ENCODE measurements around the gene UNC119B. TPM values are rescaled to one million over a fixed set of nuclear protein-coding genes. Genes with fewer than 3 reads are reported as not detected.

Gene UNC119B
- total RNA-seq, 1 donor from 2014 or later, result 12.9 TPM

- H3K4me3 ChIP-seq (ENCODE audit: low read depth, low read length), result no peak overlapping the region
- no peak for DNase-seq (ENCODE audit: low read depth)
- FAIRE-seq, result no peak
- no peak for TF ChIP-seq CTCF (IDR thresholded peaks at IDR 0.05; ENCODE audit: insufficient read depth, low read length, severe bottlenecking)
- no peaks in the 10 kb centered on the region for H3K36me3 ChIP-seq (ENCODE audit: control insufficient read depth, insufficient read depth, low read length)
- no peaks in the 10 kb centered on the region for H3K27me3 ChIP-seq (ENCODE audit: control insufficient read depth, insufficient read depth, low read length)
These were observed 30.6 kb downstream of the UNC119B start for GRCh38 chr12:120740871-120741270.

- no peak overlapping the region for H3K4me3 ChIP-seq (ENCODE audit: low read depth, low read length)
- FAIRE-seq (no peak), DNase-seq (ENCODE audit: low read depth) (no peak)
- no peaks in the 10 kb centered on the region for H3K36me3 ChIP-seq (ENCODE audit: control insufficient read depth, insufficient read depth, low read length)
- no peak for TF ChIP-seq CTCF (IDR thresholded peaks at IDR 0.05; ENCODE audit: insufficient read depth, low read length, severe bottlenecking)
- no peaks in the 10 kb centered on the region for H3K27me3 ChIP-seq (ENCODE audit: control insufficient read depth, insufficient read depth, low read length)
These were observed 31.5 kb downstream of the UNC119B start for GRCh38 chr12:120741476-120742421.

- no peak for DNase-seq (ENCODE audit: low read depth)
- Histone ChIP-seq H3K27me3 (ENCODE audit: control insufficient read depth, insufficient read depth, low read length) (no peaks in the 10 kb centered on the region), H3K4me3 (ENCODE audit: low read depth, low read length) (no peak overlapping the region), H3K36me3 (ENCODE audit: control insufficient read depth, insufficient read depth, low read length) (no peaks in the 10 kb centered on the region)
- TF ChIP-seq CTCF (IDR thresholded peaks at IDR 0.05; ENCODE audit: insufficient read depth, low read length, severe bottlenecking), result no peak
- no peak for FAIRE-seq
These were observed 34.8 kb downstream of the UNC119B start for GRCh38 chr12:120744922-120745493.

- Histone ChIP-seq H3K4me3 (ENCODE audit: low read depth, low read length) (no peak overlapping the region), H3K27me3 (ENCODE audit: control insufficient read depth, insufficient read depth, low read length) (no peaks in the 10 kb centered on the region), H3K36me3 (ENCODE audit: control insufficient read depth, insufficient read depth, low read length) (no peaks in the 10 kb centered on the region)
- FAIRE-seq (no peak), DNase-seq (ENCODE audit: low read depth) (no peak)
- no peak for TF ChIP-seq CTCF (IDR thresholded peaks at IDR 0.05; ENCODE audit: insufficient read depth, low read length, severe bottlenecking)
These were observed 38.0 kb downstream of the UNC119B start for GRCh38 chr12:120748242-120748641.

GRCh38 chr12:120749256-120749655, 39.0 kb downstream of the UNC119B start:
- Histone ChIP-seq H3K27me3 (ENCODE audit: control insufficient read depth, insufficient read depth, low read length) (no peaks in the 10 kb centered on the region), H3K4me3 (ENCODE audit: low read depth, low read length) (no peak overlapping the region), H3K36me3 (ENCODE audit: control insufficient read depth, insufficient read depth, low read length) (no peaks in the 10 kb centered on the region)
- no peak for DNase-seq (ENCODE audit: low read depth)
- no peak for TF ChIP-seq CTCF (IDR thresholded peaks at IDR 0.05; ENCODE audit: insufficient read depth, low read length, severe bottlenecking)
- FAIRE-seq, result no peak

Measured in bronchial epithelial cell (primary cell).